ENCODE results near the gene CCDC33.

DNA sequence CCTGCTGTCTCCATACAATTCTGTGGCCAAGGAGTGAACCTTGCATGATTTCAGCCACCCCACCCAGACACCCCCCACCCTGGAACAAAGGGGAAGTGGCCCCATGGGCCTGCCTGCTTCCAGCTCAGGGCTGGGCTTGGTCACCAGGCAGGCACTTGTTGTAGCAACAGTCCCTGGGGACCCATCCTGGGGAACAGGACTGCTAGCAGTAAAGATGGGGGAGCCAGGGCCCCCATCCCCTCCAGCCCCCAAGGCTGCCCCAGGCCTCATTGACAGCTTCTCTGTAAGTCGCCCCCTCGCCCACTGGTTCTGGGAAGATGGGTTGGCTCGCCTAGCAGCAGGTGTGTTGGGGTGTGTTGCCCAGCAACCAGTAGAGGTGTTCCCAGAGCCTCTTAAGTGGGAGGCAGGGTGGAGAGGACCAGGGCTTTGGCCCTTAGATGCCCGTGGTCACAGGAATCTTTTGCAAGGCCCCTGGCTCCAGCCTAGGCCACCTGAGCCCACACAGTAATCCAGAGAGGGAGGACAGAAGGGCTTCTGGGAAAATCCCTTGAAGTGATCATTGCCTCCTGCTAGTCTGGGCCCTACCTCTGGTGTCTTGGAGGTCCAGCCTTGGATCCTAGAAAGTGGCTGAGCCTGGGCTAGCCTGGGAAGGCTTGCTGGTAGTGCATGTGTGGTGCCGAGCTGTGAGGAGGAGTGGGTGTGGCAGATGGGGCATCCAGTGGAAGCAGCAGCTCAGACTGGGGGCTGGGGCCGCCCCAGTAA is 82.4 kb downstream of the CCDC33 start:
- TF ChIP-seq, protein P1, sequence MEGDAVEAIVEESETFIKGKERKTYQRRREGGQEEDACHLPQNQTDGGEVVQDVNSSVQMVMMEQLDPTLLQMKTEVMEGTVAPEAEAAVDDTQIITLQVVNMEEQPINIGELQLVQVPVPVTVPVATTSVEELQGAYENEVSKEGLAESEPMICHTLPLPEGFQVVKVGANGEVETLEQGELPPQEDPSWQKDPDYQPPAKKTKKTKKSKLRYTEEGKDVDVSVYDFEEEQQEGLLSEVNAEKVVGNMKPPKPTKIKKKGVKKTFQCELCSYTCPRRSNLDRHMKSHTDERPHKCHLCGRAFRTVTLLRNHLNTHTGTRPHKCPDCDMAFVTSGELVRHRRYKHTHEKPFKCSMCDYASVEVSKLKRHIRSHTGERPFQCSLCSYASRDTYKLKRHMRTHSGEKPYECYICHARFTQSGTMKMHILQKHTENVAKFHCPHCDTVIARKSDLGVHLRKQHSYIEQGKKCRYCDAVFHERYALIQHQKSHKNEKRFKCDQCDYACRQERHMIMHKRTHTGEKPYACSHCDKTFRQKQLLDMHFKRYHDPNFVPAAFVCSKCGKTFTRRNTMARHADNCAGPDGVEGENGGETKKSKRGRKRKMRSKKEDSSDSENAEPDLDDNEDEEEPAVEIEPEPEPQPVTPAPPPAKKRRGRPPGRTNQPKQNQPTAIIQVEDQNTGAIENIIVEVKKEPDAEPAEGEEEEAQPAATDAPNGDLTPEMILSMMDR (IDR thresholded peaks at IDR 0.05; ENCODE audit: insufficient read depth, low read depth, low read length): no peak
- no peak for TF ChIP-seq EZH2 (IDR thresholded peaks at IDR 0.05; ENCODE audit: insufficient read depth, low read length)
